Ramos (cell line): Measurements from ENCODE around the gene CRHR2.
"Not testable (repeated sequence)": the region's sequence is repeated elsewhere in the genome, so short reads cannot be mapped to it uniquely, and the experiment has no call there.

ENCODE experiments used
- in situ Hi-C: fragments of 300-500 bp; cut with MboI; formaldehyde crosslinking; loops from one replicate; pipeline ENCODE4 v1.14.3; 2022; ENCODE audit warnings: low sequenced_read_pairs; ENCODE audit not compliant: unreplicated experiment

Gene CRHR2

DNA sequence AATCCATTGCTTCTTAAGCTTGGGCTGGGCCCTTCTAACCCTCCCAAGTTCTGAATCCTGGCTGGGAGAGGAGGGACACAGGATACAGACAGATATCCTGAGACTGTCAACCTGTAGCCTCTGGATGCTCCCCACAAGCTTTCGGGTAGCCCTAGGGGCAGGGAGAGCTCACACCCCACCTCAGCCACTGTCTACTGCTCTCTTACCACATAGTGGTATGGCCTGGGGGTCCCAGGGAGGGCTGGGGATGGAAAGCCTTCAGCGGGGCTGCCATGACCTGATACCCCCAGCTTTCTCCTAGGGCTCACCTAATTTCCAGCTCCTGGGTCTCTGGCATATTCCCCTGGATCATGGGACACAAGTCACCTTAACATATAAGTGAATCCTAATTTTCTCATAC lies 25.1 kb downstream of the CRHR2 start:
- in situ Hi-C loops: no loop called here

DNA sequence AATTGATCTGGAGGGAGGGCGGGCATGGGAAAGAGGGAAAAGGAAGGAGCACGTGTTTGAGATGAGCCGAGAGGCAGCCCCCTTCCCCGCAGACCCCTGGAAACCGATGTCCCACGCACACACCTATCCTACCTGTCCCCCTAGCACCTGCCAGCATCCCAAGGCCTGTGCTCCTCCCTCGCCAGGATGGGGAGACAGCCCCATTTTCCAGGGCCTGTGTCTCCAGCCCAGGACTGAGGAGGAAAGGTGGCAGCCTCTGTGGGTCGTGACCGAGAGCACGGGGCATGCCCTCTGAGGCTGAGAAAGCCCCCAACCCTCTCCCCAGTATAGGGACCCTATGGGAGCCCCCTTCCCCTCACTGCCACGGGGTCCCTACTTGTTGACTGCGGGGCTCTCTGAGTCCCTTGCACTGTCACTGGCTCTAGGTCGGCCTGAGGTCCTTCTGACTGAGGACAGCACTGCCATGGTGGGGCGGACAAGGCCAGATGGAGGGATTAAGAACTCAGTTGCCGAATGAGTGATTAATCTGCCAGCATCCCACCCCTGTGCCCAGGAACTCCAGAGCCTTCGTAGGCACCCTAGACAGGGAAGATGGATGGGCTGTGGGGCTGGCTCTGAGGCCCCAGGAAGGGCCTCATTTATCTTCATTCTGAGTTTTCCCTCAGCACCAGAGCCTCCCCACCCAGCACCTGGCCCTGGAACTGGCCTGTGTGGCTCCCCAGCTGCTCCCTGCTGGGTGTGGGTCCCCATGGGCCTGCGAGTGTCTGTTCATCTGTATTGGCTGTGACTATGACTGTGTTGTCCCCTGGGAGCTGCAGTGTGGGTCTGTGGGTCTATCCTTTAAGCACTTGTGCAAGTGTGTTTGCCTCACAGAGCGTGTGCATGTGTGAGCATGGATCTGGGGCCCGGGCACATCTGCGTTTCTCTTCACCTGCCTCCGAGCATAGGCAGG lies 26.0 kb downstream of the CRHR2 start:
- in situ Hi-C loops: no loop called here

DNA sequence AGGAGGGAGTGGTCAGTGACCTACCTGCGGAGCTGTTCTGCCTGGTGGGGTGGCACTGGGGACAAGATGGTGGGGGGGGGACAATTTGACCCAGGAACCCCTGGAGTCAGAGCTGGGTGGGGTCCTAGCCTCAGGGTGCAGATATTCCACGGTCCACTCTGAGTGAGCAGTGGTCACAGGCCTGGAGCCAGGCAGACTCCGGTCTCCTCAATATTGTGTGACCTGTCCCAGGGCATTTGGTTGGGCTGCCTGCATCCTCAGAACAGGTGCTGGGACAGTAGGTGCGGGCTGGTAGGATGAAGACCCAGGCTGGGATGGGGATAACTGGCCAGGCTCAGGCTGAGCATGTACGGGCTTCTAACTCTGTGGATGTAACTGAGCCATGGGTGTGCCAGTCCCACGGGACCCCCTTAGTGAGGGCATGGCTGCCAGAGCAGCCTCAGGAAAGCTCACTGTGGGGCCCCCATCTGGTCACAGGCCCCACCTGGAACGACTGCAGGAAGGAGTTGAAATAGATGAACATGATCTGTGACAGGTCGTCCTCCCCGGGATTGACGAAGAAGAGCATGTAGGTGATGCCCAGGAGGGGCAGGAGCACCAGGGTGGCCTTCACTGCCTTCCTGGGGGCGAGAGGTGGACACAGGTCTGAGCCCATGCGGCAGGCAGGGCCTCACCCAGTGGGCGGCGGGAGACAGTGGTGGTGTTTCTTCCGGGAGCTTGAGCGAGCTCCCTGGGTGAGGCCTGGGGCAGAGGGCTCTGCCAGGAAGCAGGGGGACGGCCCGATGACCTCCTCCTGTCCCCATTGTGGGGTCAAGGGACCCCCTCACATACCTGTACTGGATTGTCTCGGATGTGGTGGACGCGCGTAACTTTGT lies 26.9 kb downstream of the CRHR2 start:
- in situ Hi-C loops: no loop called here

DNA sequence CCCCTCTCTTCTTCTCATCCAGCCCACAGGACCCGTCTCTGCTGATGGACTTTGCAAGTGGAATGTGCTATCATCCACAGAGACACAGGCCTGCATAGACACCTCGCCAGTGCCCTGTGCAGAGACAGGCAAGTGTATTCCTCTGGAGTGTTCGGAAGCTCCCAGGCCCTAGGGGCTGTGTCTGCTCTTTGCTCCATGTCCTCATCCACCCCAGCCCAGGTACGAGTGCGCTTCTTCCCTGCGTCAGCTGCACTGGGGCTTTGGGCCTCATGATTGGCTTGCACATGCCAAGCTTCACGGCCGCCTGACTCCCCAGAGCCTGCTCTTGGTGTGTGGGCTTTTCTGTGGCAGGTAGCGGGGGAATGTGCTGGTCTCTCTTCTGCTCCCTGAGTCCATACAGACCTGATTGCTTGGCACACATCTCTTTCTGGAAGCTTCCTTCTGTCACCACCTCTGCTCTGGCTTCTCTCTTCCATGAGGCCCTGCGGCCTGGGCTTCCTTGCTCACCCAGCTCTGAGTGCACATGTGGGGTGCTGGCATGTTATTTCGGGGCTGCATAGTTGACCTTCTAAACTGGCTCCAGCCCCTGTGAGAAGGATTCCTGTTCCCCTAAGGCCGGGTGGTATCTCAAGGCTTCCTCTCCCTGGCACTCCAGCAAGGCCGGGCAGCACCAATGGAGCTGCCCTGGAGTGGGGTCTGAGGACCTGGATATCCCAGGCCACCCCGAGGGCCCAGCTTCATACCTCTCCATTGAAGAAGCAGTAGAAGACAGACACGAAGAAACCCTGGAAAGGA lies 27.8 kb downstream of the CRHR2 start:
- in situ Hi-C loops: no loop called here

DNA sequence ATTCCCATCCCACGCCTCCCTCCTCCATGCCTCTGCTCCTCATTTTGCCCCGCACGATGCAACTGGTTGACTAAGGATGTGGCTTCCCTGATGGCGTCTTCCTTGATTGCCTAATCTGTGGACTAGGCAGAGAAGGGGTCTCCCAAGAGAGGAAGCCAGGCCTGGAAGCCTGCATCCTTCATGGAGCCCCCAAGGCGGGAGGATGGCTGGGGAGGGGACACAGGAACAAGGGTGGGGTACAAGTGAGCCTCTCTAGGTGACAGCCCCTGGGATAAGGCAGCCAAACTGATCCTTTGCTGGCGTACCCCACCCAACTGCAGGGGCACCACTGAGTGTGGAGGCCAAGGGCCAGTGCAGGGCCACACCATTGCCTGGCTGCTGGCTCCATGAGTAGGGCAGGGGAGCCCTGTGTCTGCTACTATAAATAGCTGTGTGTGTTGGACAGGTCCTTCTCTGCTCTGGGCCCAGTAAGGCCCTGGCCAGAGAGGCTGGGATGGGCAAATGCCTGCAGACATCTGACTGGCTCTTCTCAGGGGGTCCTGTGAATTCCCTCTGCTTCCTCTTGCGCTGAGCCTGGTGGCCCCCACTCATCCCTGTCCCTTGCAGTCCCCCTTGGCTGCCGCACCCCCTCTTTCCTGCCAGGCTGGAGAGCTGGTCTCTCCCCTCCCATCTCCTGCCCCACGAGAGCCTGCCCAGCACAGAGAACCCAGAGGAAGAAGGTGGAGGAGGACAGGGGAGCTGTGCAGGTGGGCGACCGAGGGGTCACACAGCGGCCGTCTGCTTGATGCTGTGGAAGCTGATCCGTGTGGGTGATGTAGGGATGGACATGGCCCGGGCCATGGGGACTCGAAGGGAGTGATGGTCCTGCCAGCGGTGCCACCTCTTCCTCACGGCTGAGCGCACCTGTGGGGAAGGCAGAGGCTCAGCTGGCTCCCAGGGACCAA lies 29.3 kb downstream of the CRHR2 start:
- in situ Hi-C loops: no loop called here

DNA sequence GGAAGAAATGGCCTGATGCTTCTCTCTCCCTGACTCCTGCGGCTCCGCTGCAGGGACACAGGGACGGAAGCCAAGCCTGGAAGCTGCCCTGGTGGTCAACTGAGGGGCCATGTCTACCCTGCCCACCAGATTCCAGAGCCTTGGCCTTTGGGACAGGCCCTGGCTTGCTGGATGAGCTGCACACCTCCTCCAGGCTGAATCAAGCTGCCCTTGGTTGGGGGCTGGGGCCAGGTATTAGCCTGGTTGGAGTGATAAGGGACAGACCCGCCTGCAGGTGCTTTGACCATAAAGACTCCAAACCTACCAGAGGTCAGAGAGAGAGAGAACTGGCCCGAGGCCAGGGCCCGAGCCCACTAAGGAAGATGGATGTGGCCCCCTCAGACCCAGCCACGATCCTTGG lies 30.1 kb downstream of the CRHR2 start:
- in situ Hi-C loops: no loop called here

DNA sequence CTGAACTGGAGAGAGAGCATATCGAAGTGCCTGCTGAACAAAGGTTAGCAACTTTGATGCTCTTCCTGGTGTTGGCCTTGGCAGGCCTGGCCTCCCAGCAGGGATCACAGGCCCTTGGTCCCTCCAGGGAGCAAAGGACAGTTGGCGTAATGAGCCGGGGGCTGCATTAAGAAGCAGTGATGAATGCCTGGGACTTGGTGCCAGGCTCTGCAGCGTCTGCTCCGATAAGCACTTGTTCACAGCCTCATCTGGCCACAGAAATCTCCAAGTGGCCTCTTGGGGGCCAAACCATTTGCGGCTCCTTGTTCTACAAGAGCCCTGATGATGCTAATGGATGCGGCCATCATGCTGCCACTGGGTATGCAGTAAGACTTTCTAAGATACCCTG lies 31.8 kb downstream of the CRHR2 start:
- in situ Hi-C loops: no loop called here

DNA sequence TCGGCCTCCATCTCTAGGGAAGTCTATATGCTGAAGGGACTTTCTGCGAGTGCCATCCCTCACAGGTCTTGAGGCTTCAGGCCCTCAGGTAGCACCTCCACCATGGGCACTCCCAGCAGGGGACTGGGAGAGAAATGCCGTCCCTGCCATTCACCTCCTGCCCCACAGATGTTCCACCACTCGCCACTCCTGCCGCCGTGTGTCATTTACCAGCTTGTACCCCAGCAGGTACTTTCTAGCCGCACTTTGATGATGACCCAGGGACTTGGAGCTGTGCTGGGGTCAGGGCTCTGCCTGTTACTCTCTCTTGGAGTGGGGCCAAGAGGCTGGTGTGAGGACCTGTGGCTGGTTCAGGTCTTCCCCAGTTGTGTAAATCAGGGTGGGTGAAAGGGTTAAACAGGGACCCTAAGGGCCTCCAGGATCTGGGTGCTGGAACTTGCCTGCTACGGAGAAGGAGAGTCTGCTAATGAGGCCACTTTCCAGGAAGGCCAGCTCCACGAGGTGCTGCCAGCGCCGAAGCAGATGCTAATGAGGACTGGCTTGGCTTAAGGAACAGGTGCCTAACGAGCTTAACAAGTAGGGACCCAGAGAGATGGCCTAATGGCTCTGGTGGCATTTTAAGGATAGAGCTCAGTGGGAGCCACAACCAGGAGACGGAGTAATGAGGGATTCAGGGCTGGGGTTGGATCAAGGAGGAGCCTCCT lies 32.4 kb downstream of the CRHR2 start:
- in situ Hi-C loops: no loop called here

DNA sequence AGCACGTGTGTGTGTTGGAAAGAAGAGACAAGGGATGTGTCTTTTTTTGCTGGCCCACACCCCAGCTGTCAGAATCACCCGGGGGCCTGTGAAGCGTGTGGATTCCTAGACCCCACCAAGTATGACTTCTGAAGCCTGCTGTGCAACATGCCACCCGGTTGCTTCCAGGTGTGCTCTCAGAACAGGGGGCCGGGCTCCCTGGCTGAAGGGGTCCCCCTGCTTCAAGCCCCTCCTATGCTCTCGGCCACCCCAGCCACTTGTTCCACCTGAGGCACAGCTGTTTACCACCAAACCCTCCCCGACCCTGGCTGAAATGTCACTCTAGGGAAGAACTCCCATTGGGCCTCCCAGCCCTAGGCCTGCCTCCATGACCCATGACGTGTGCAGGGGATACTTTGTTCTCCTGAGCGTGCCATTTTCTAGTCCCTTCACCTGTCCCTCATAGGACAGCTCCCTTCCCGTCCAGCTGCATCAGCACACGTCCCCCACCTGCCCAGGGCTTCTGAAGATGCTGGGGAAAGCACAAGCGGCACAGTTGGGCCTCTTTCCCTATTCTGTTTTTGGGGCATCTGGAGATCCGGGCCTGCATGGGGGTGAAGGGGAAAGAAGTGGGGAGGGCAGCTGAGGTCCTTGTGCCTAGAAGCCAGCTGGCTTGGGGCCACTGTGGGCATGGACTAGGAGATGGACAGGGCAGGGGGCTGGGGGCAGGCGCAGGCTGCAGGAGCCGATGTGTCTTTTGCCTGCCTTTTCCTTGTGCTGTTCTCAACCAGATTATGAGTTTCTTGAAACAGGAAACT lies 33.3 kb downstream of the CRHR2 start:
- in situ Hi-C loops: no loop called here

DNA sequence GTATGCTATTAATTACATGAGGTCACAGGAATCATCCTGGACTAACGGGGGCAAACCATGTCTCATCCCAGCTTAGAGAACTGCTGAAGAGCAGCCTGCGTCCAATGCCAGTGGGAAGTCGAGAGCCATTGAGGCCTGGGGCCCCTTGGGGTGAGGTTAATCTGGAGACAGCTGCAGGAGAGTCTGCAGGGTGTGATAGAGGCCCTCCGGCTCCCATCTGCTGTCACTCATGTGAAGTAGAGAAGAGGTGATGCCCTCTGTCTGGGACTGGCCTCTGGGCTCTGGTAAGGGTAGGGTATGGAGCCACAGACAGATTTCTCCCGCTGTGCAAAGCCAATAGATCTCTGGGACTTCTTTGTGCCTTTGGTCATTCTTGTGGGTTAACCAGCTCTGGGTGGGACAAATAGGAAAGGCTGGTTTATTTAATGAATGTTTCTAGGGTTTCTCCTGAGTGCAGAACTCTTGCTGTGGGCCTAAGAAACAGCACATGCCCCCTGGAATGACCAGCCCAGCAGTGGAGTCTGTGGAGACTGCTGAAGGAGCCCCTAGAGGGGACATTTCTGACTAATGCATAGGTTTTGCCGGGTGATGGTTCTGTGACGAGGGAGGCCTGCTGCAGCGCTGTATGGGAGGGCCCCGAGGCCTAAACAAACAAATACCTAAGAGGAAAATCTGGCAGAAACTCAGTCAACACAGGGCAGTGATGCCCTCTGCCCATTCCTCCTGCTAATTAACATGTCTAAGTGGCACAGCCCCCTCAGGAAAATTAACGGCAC lies 34.5 kb downstream of the CRHR2 start:
- in situ Hi-C loops: no loop called here

DNA sequence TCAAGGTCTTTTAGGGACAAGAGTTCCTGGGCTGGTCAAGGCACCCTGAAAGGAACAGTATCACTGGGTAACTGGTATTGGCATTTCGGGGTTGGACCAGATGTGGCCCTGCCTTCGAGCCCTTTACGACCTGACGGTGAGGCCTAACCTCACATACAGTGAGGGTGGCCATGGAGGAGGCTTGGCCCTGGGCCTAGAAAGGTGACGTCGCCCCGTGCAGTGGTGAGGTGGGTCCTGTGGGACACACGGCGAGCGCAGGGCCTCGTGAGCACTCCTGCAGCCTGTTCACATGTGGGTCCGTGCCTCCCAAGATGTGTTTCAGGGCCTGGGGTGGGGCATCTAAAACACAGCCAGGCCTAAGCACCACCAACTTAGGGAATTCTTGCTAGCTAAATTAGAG lies 36.1 kb downstream of the CRHR2 start:
- in situ Hi-C loops: no loop called here

DNA sequence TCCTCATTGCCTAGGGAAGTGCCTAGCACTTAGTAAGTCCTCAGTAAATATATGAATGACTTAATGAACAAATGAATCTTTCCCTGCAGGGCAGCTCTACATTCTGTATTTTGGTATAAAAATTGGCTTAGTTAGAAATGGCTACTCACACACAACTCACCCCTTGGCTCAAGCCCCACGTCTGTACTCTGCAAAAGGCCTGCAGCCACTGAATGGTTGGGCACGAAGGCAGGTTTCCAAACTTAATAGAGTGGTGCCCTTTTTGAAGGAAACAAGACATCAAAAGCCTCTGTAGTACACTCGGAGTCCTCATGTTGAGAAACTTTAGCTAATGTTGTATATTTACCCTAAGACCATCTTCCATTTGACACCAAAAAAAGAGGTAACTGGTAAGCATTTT lies 36.6 kb downstream of the CRHR2 start:
- in situ Hi-C loops: no loop called here

DNA sequence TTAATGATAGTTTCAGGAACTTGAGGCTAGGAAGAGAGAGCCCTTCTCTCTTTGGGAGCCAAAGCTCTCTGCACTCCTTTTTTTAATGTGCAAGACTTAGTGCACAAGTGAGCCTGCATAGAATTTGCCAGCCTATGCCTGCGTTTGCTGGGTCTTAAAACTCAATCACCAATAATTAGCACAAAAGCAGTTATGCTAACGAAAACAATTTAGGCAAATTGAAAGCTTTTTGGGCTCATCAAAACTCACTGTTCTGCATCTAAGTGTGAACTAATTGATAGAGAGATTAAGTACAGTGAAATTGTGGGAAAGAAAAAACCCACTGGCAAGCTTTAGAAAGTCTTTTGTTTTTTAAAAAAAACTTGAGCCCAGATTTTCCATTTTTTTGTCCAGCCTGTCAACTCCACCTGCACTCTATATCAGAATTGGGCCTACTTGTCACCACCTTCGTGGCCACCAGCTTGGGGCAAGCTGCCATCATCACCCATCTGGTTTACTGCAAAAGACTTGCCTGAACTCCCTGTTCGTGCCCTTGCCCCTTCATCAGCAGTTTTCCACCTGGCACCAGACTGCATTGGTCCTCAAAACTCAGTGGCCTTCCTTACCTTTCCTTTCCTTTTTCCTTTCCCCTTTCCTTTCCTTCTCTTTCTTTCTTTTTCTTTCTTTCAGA lies 37.8 kb downstream of the CRHR2 start:
- in situ Hi-C loops: no loop called here

DNA sequence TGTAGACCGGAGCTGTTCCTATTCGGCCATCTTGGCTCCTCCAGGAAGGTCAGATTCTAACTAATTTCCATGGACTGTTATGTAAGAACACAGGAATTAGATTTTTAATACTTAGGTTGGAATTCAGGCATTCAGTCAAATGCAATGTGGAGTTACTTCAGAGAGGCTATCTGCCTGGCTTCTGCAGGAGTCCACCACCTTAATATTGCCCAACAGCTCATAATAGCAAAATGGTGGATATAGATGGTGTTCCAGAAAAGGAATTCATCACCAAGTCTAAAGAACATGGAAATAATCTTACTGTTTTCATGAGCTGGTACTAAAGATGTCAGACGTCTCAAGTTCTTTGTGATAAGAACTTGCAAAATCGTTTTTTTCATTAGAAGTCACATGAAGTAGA lies 39.5 kb downstream of the CRHR2 start:
- in situ Hi-C loops: no loop called here

DNA sequence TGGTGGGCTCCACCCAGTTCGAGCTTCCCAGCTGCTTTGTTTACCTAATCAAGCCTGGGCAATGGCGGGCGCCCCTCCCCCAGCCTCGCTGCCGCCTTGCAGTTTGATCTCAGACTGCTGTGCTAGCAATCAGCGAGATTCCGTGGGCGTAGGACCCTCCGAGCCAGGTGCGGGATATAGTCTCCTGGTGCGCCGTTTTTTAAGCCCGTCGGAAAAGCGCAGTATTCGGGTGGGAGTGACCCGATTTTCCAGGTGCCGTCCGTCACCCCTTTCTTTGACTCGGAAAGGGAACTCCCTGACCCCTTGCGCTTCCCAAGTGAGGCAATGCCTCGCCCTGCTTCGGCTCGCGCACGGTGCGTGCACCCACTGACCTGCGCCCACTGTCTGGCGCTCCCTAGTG lies 39.9 kb downstream of the CRHR2 start:
- in situ Hi-C loops: not testable (repeated sequence)

DNA sequence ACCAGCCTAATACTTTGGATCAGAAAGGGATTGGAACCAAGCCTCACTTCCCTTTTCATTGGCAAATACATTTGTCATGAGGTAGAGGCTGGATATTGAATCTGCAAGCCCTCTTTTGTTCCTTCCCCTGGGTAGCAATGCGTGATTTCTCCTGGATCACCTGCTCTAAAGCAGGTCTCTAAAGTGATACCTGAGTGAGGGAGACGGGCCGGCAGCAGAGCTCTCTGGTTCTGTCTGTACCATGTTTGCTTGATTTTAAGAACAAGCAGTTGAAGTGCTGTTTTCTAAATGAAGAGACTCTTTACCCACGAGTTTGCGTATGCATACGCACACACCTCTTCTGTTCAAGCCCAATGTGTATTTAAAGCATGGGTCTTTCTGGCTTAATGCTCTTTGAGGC lies 46.5 kb downstream of the CRHR2 start:
- in situ Hi-C loops: no loop called here
